Measurements from ENCODE around the gene XXYLT1.

DNA sequence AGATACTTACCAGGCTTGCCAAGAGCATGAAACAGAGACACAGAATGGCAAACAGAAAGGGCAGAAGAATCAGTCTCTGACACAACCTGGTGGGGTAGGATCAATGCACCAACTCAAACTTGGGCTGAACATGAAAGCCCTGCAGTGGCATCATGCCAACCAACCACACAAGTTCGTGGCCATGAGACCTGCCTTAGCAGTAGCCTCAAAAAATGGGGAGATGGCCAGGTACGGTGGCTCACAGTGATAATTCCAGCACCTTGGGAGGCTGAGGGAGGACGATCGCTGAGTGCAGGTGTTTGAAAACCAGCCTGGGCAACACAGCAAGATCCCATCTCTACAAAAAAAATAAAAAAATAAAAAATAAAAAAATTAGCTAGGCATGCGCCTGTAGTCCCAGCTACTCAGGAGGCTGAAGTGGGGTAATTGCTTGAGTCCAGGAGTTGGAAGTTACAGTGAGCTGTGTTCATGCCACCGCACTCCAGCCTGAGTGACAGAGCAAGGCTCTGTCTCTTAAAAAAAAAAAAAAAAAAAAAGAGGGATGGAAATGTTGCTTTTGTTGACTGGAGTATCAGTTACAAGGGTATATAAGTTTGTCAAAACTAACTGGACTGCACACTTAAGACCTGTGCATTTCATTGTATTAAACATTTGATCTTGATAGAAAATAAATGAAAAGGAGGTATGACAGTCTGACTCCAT is 93.4 kb downstream of the XXYLT1 start:
- TF ChIP-seq, protein P1, sequence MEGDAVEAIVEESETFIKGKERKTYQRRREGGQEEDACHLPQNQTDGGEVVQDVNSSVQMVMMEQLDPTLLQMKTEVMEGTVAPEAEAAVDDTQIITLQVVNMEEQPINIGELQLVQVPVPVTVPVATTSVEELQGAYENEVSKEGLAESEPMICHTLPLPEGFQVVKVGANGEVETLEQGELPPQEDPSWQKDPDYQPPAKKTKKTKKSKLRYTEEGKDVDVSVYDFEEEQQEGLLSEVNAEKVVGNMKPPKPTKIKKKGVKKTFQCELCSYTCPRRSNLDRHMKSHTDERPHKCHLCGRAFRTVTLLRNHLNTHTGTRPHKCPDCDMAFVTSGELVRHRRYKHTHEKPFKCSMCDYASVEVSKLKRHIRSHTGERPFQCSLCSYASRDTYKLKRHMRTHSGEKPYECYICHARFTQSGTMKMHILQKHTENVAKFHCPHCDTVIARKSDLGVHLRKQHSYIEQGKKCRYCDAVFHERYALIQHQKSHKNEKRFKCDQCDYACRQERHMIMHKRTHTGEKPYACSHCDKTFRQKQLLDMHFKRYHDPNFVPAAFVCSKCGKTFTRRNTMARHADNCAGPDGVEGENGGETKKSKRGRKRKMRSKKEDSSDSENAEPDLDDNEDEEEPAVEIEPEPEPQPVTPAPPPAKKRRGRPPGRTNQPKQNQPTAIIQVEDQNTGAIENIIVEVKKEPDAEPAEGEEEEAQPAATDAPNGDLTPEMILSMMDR (IDR thresholded peaks at IDR 0.05): no peak
- TF ChIP-seq POLR2A (IDR thresholded peaks at IDR 0.05): no peak

All from right lobe of liver (tissue), 4 donors.